HG02763 (cell line): ENCODE results near the gene ERI2.

Experiments
- ATAC-seq: cut with Tn5 transposase; IDR thresholded peaks from one replicate; pipeline ENCODE4 v1.9.1; 2021; ENCODE audit warnings: mild to moderate bottlenecking, moderate library complexity; ENCODE audit not compliant: unreplicated experiment

ERI2 gene

GRCh38 chr16:20806168-20807050 is at the start of gene ERI2, which contains the start of gene REXO5:
TSS of gene ERI2 (minus strand) at chr16:20806472. CDS start at chr16:20806430, 42 bp downstream.
TSS of gene REXO5 (plus strand) at chr16:20806527. CDS start at chr16:20806954, 427 bp downstream.
- peak; percentile 79 for ATAC-seq

GRCh38 chr16:20854963-20855362 is 48.7 kb upstream of the ERI2 start:
- no peak for ATAC-seq

GRCh38 chr16:20853981-20854620 is 47.8 kb upstream of the ERI2 start:
- no peak for ATAC-seq

GRCh38 chr16:20853143-20853542 is 46.9 kb upstream of the ERI2 start:
- no peak for ATAC-seq

GRCh38 chr16:20851601-20852000 is 45.3 kb upstream of the ERI2 start:
- no peak for ATAC-seq

GRCh38 chr16:20850981-20851380 is 44.7 kb upstream of the ERI2 start:
- no peak for ATAC-seq

- no peak for ATAC-seq
Observed at GRCh38 chr16:20849589-20850390, 43.5 kb upstream of the ERI2 start.

- ATAC-seq: no peak
Observed at GRCh38 chr16:20847550-20847949, 41.3 kb upstream of the ERI2 start.

- no peak for ATAC-seq
Observed at GRCh38 chr16:20846551-20846950, 40.3 kb upstream of the ERI2 start.

GRCh38 chr16:20846030-20846429 is 39.8 kb upstream of the ERI2 start:
- no peak for ATAC-seq

- no peak for ATAC-seq
Observed at GRCh38 chr16:20844588-20844987, 38.3 kb upstream of the ERI2 start.

GRCh38 chr16:20844054-20844453 is 37.8 kb upstream of the ERI2 start:
- ATAC-seq: no peak

GRCh38 chr16:20839504-20839903 is 33.2 kb upstream of the ERI2 start:
- no peak for ATAC-seq

- no peak for ATAC-seq
Observed at GRCh38 chr16:20838240-20838639, 32.0 kb upstream of the ERI2 start.

- ATAC-seq: no peak
Observed at GRCh38 chr16:20833086-20833485, 26.8 kb upstream of the ERI2 start.

- ATAC-seq: no peak
Observed at GRCh38 chr16:20830372-20830771, 24.1 kb upstream of the ERI2 start.

GRCh38 chr16:20829536-20829935 is 23.3 kb upstream of the ERI2 start:
- no peak for ATAC-seq

- no peak for ATAC-seq
Observed at GRCh38 chr16:20826039-20826566, 19.8 kb upstream of the ERI2 start.

GRCh38 chr16:20822521-20823325 is 16.5 kb upstream of the ERI2 start:
- ATAC-seq: no peak

- no peak for ATAC-seq
Observed at GRCh38 chr16:20821682-20822081, 15.4 kb upstream of the ERI2 start.
